Heart left ventricle (tissue), 16 donors: ENCODE measurements around the gene CLEC4A. TPM values are rescaled to one million over a fixed set of nuclear protein-coding genes. Genes with fewer than 3 reads are reported as not detected.
"Not testable (repeated sequence)": the region's sequence is repeated elsewhere in the genome, so short reads cannot be mapped to it uniquely, and the experiment has no call there.

Source experiments
- ATAC-seq, 4 donors: fragments of 200-7000 bp; cut with Tn5 transposase; one replicate each; pipeline ENCODE4 v1.9.1; 2020 to 2022; ENCODE audit warnings: moderate library complexity in 4 of 4, mild to moderate bottlenecking in 3 of 4, moderate number of reproducible peaks in 1 of 4
- DNase-seq, 5 donors: peaks; one replicate each; pipeline ENCODE4 v3.0.0-alpha.2; 2020
- H3K27ac ChIP-seq, 12 donors: fragments of 200-600 bp; sonication (generic) in 4 of 12; one replicate each; pipeline versions ENCODE4 v1.5.0 to v1.8.0; 2016 to 2022; ENCODE audit warnings: mild to moderate bottlenecking in 2 of 12
- H3K27me3 ChIP-seq, 9 donors: fragments of 200-600 bp; sonication (generic) in 2 of 9; one replicate each; pipeline versions ENCODE4 v1.5.1 to v1.8.0; 2016 to 2022; ENCODE audit warnings: mild to moderate bottlenecking in 3 of 9
- H3K36me3 ChIP-seq, 9 donors: fragments of 200-600 bp; sonication (generic) in 2 of 9; one replicate each; pipeline versions ENCODE4 v1.5.0 to v1.8.0; 2018 to 2022; ENCODE audit warnings: mild to moderate bottlenecking in 2 of 9
- H3K4me1 ChIP-seq, 12 donors: fragments of 200-600 bp; sonication (generic) in 4 of 12; one replicate each; pipeline versions ENCODE4 v1.5.0 to v1.8.0; 2016 to 2022; ENCODE audit warnings: mild to moderate bottlenecking in 3 of 12
- H3K4me3 ChIP-seq, 12 donors: fragments of 200-600 bp; sonication (generic) in 4 of 12; one replicate each; pipeline versions ENCODE4 v1.5.0 to v1.8.0; 2017 to 2022; ENCODE audit warnings: mild to moderate bottlenecking in 9 of 12, moderate library complexity in 4 of 12
- H3K9me3 ChIP-seq, 12 donors: fragments of 200-600 bp; sonication (generic) in 4 of 12; one replicate each; pipeline versions ENCODE4 v1.5.0 to v1.8.0; 2016 to 2022; ENCODE audit warnings: mild to moderate bottlenecking in 1 of 12
- CTCF ChIP-seq, 12 donors: fragments of 200-600 bp; sonication (generic) in 4 of 12; IDR thresholded peaks; one replicate each; pipeline versions ENCODE4 v1.5.0 to v1.8.0; 2018 to 2022; ENCODE audit warnings: antibody characterized with exemption in 12 of 12, mild to moderate bottlenecking in 5 of 12
- POLR2A ChIP-seq, 2 donors: fragments of 450-650 bp; IDR thresholded peaks; one replicate each; pipeline ENCODE4 v1.6.1; 2017; ENCODE audit warnings: antibody characterized with exemption in 2 of 2, mild to moderate bottlenecking in 2 of 2, moderate library complexity in 2 of 2
- WGBS, 4 donors: extraction: QIAGEN DNeasy Blood & Tissue Kit in 2 of 4; methylation state at CpG; one replicate each; pipeline versions ENCODE4 v1.1.5 to v1.1.7; 2013 to 2018; 5-methylcytosine and 5-hydroxymethylcytosine counted together
- intact Hi-C, 10 donors: fragments of 100-400 bp; cut with DNase I; formaldehyde crosslinking; loops; one replicate each; pipeline versions ENCODE4 v1.11.1 to v1.14.2; 2022
- polyA plus RNA-seq, 2 donors: library from polyadenylated mRNA; stranded (reverse); fragments of 200-250 nt; gene quantifications; one replicate each; pipeline ENCODE4 v1.2.3, GENCODE V29; 2013
- total RNA-seq, 9 donors: library from RNA; depleted of rRNA in 2 of 9; stranded (reverse); fragments of >200 nt in 2 of 9; fragmentation: NEBNext Ultra II Directional in 3 of 9; extraction: Animal tissue kit (Norgen Biotek cat#: 25700) in 3 of 9; gene quantifications; one replicate each; pipeline versions ENCODE4 v1.1.0 to v1.2.4, GENCODE V29; 2016 to 2023
- donor health status: ischemic (EF 13 %, LVEDD 7.1; RV severe dilation, severe dysfunction).
- donor health status: healthy with polysubstance abuse.
- donor health status: DM: no; HTN: yes; CAD: no.
- donor health status: DM: no; HTN: no; CAD: no.
- donor health status: ischemic (EF 25% LVEDD 6.9; RV normal size, moderate dysfunction).
- donor health status: ischemic (EF 25% LVEDD 5.7; RV mildly dilated, moderate dysfunction).
- donor health status: healthy.
- donor health status: DM: yes; HTN: yes; CAD: no.
- donor health status: ischemic (EF 35%, LVEDD 5.7; RV mildly dilated, moderate dysfunction).
- donor health status: nonischemic (EF 11% LVEDD 7.7; RV severe dilation, severe dysfunction).
- donor health status: DM: yes; HTN: yes; CAD: no.
- donor health status: PGD.
- donor health status: ischemic (EF 29% LVEDD 5.4; RV normal size, mild dysfunction).
- donor health status: nonischemic (EF 23%, LVEDD 6.1; RV moderate dilation, normal function).

CLEC4A gene
- total and polyA plus RNA-seq, 11 donors = 0.37 to 7.5 (median 0.58) TPM; not detected in 4

GRCh38 chr12:8108808-8109398, 14.5 kb upstream of the CLEC4A start:
- Histone ChIP-seq H3K9me3 (peaks cover 0 to 17% (median 2%) of the 10 kb centered on the region in 12 donors), H3K27me3 (no peaks in the 10 kb centered on the region), H3K4me3 (no peak overlapping the region), H3K4me1 (peaks cover 0 to 4% (median 0%) of the 10 kb centered on the region in 12 donors), H3K36me3 (peaks cover 0 to 20% (median 8%) of the 10 kb centered on the region in 9 donors), H3K27ac (no peak overlapping the region)
- intact Hi-C loops = loop anchor here in 7 of 10 donors (2.0 to 10.0 kb wide), 6 partner anchors 72 to 286 kb away; no protein-coding TSS in a partner anchor
- DNase-seq = peak; percentile 52 to 75 (median 69)
- WGBS, 4 donors = 0 to 2% (median 1%) methylated on average over 3 of the region's 3 CpGs
- peak in 3 of 4 donors; percentile 63 to 69 (median 65) for ATAC-seq
- TF ChIP-seq CTCF (IDR thresholded peaks at IDR 0.05) (peak; percentile 93 to 99 (median 97)), POLR2A (IDR thresholded peaks at IDR 0.05) (no peak)

GRCh38 chr12:8113117-8113516, 10.3 kb upstream of the CLEC4A start:
- H3K36me3 ChIP-seq, DNase-seq, ATAC-seq, H3K27ac ChIP-seq, H3K4me1 ChIP-seq, H3K4me3 ChIP-seq, H3K9me3 ChIP-seq, H3K27me3 ChIP-seq: not testable (repeated sequence)
- WGBS, 4 donors = 94 to 98% (median 96%) methylated on average over 4 of the region's 4 CpGs
- intact Hi-C loops = loop anchor here in 2 of 10 donors (10.0 kb wide), 2 partner anchors 72 to 122 kb away; no protein-coding TSS in a partner anchor

- ATAC-seq (no peak), DNase-seq (no peak)
- H3K27me3 ChIP-seq = no peaks in the 10 kb centered on the region
- TF ChIP-seq POLR2A (IDR thresholded peaks at IDR 0.05) (no peak), CTCF (IDR thresholded peaks at IDR 0.05) (no peak)
- intact Hi-C loops = no loop called here
- H3K36me3 ChIP-seq = peaks cover 0 to 6% (median 0%) of the 10 kb centered on the region in 9 donors
- peaks cover 0 to 11% (median 0%) of the 10 kb centered on the region in 12 donors for H3K4me1 ChIP-seq
- no peaks in the 10 kb centered on the region for H3K9me3 ChIP-seq
- H3K4me3 ChIP-seq = no peak overlapping the region
- WGBS, 4 donors = 92 to 95% (median 94%) methylated on average over 4 of the region's 4 CpGs
- no peak overlapping the region for H3K27ac ChIP-seq
Measured at GRCh38 chr12:8120072-8120713, 3.2 kb upstream of the CLEC4A start.

- no peak for TF ChIP-seq POLR2A (IDR thresholded peaks at IDR 0.05)
- Histone ChIP-seq H3K4me3 (no peak overlapping the region), H3K9me3 (no peaks in the 10 kb centered on the region), H3K27me3 (no peaks in the 10 kb centered on the region), H3K4me1 (peaks cover 0 to 15% (median 0%) of the 10 kb centered on the region in 12 donors), H3K36me3 (peaks cover 0 to 26% (median 0%) of the 10 kb centered on the region in 9 donors), H3K27ac (no peak overlapping the region)
- WGBS, 4 donors = 68 to 71% (median 69%) methylated on average over 4 of the region's 4 CpGs
- DNase-seq (no peak), ATAC-seq (no peak)
- intact Hi-C loops = no loop called here
Measured at GRCh38 chr12:8127138-8127537, 3.7 kb downstream of the CLEC4A start.

- H3K9me3 ChIP-seq, H3K27ac ChIP-seq, H3K27me3 ChIP-seq, intact Hi-C loops, DNase-seq, H3K4me3 ChIP-seq, H3K4me1 ChIP-seq, ATAC-seq: not testable (repeated sequence)
- H3K36me3 ChIP-seq = peaks cover 0 to 50% (median 20%) of the 10 kb centered on the region in 9 donors
- 91 to 94% (median 93%) methylated on average over 14 to 17 of the region's 18 CpGs for WGBS, 4 donors
Measured at GRCh38 chr12:8133636-8134397, 10.4 kb downstream of the CLEC4A start.

- H3K4me1 ChIP-seq, H3K9me3 ChIP-seq, H3K27me3 ChIP-seq, H3K27ac ChIP-seq, H3K4me3 ChIP-seq, ATAC-seq, intact Hi-C loops, DNase-seq: not testable (repeated sequence)
- WGBS, 4 donors = 95 to 97% (median 95%) methylated on average over 16 to 23 of the region's 23 CpGs
- peaks cover 0 to 47% (median 20%) of the 10 kb centered on the region in 9 donors for H3K36me3 ChIP-seq
Measured at GRCh38 chr12:8134398-8134930, 11.0 kb downstream of the CLEC4A start.

- WGBS, 4 donors = 69 to 85% (median 78%) methylated on average over 8 of the region's 8 CpGs
- peaks cover 0 to 23% (median 12%) of the 10 kb centered on the region in 9 donors for H3K36me3 ChIP-seq
- H3K27me3 ChIP-seq, intact Hi-C loops, H3K4me1 ChIP-seq, DNase-seq, H3K4me3 ChIP-seq, H3K27ac ChIP-seq, ATAC-seq: not testable (repeated sequence)
- peaks cover 0 to 18% (median 6%) of the 10 kb centered on the region in 12 donors for H3K9me3 ChIP-seq
Measured at GRCh38 chr12:8141647-8142046, 18.2 kb downstream of the CLEC4A start.
